ENCODE measurements around the gene DIPK1A.
A peak's percentile ranks its signal among the peaks of the same experiment; 100 is the strongest.
"Not testable (repeated sequence)": the region's sequence is repeated elsewhere in the genome, so short reads cannot be mapped to it uniquely, and the experiment has no call there.

DIPK1A gene

GRCh38 chr1:92975551-92976232 lies 14.4 kb upstream of the DIPK1A start:
- no peak for DNase-seq

- DNase-seq: not testable (repeated sequence)
Measured at GRCh38 chr1:92974112-92974511, 12.8 kb upstream of the DIPK1A start.

- DNase-seq: no peak
Measured at GRCh38 chr1:92973203-92973897, 12.1 kb upstream of the DIPK1A start.

DNA sequence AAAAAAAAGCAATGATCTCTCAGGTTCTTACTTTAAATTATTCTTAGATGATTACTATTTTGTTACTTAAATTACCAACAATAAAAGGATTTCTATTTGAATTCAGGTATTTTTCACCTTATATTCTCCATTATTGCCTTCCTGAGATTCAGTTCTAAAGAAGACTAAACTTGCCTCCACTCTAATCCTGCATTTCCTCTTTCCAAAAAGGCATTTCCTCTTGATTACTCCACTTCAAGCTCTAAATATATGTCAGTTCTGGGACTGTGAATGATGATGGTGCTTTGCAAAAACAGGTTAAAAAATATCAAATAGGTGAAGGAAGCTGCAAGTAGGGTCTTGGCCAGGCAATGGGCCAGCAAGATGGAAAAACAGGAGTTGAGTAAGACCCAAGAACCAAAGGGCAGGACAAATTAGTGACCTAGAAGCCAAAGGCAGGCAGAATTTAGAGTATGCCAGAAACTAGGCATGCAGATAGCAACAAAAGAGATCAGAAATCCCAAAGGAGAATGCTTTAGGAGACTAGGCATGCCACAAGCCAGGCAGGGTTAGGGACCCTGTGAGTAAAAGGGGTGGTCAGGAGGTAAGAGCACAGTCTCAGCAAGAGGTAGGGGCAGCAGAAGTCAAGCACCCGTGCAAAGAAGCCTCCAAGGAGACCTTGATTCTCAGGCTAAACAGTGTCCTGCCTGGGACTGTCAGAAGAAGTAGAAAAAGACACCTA lies 11.3 kb upstream of the DIPK1A start:
- no peak for DNase-seq

DNA sequence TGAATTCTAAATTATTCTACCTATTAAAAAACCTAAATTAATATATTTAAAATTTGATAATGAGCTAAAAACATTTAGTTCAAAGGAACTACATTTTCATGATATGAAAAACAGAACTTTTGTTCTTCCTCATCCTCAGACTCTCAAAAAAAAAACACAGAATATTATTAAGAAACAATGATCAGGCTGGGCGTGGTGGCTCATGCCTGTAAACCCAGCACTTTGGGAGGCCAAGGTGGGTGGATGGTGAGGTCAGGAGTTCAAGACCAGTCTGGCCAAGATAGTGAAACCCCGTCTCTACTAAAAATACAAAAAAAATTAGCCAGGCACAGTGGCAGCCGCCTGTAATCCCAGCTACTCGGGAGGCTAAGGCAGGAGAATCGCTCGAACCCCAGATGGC lies 10.7 kb upstream of the DIPK1A start:
- not testable (repeated sequence) for DNase-seq

- DNase-seq: no peak
Measured at GRCh38 chr1:92970990-92971689, 9.9 kb upstream of the DIPK1A start.

DNA sequence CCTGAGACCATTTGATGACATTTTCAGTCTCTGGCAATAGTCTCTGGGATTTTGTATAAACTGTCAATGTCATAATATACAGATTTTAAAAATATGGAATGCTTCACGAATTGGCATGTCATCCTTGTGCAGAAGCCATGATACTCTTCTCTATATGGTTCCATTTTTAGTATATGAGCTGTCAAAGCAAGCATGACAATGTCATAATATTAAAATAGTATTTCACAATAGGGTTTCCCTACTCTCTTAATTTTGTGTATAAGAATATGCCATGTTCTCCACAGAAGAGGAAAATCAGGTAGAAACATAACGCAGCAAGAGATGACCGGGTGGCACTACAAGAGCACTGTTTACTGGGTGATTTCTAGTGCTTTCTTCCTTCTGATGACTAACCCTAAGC lies 8.3 kb upstream of the DIPK1A start:
- no peak for DNase-seq

DNA sequence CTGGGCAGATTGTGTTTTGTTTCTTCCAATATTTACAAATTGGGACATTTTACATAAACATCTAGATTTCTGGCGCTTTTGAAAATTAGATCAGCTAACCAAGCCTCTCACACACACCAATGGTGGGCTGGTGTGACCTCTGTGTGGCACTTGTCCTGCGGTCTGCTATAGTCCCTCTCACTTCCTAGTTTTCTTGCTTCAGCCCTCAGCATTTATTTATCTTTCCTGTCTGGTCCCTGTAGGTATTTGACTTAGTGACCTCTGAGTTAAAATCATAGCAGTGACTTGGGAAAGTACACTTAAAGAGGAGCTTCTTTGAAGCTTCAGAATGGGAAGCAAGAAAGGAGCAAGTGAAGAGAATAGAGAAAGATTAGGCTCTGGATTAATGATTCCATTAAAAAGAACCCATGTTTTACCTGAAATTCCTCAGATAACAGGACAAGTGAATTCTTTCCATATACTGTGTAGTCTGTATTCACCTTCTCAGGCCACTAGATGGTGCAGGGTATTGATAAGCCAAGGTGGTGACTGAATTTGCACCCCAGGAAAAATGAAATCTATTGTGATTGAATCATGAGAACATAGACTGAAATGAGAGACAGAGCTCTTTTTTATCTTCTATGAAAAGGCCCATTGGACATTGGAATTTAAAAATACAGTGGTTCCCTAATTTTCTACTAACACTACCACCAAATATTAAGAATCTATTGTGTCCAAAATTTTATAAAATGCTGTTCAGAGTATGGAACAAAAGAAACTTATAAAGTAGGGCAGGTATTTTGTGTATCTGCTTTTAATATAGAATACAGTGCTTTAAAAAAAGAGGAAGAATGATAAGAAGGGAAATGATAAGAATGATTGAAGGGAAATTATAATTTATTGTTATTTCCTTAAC lies 7.1 kb upstream of the DIPK1A start:
- peak; percentile 20 for DNase-seq

DNA sequence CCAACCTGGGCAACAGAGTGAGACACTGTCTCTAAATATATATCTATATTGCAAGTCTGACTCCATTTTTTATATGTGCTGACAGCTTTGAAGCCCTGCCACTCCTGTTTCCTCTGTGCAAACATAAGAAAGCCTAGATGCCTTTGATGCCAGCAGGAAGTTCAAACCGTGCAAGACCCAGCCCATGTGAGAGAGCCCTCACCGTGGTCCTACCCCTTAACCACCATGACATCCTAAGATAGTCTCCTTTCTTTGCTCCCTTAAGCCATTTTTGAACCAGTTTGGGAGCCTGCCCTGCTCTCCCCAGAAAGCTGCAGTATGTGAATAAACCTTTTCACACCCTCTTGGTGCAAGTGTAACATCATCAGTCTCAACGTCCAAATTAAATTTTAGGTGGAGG lies 3.7 kb upstream of the DIPK1A start:
- no peak for DNase-seq

DNA sequence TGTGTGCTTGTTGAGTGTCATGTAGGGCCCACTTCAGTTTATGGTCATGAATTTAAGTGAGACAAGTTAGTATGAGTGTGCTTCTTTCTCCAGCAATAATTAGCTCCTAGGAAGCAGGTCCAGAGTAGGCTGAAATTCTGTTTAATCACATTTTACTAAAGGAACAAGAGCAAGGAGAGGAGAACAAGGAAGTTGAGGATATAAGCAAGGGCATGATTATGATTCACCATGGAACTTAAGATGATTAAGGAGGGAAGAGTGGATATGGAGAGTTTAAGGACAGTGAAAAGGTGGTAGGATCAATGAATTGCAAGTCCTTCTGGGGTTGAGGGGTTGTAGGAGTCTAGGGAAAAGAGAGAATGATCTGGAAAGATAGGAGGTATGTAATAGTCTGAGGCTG lies 3.1 kb upstream of the DIPK1A start:
- no peak for DNase-seq

- peak; percentile 19 for DNase-seq
Measured at GRCh38 chr1:92961896-92962752, 862 bp upstream of the DIPK1A start.

GRCh38 chr1:92960395-92961130 lies 699 bp downstream of the DIPK1A start:
- DNase-seq: peak; percentile 84

DNA sequence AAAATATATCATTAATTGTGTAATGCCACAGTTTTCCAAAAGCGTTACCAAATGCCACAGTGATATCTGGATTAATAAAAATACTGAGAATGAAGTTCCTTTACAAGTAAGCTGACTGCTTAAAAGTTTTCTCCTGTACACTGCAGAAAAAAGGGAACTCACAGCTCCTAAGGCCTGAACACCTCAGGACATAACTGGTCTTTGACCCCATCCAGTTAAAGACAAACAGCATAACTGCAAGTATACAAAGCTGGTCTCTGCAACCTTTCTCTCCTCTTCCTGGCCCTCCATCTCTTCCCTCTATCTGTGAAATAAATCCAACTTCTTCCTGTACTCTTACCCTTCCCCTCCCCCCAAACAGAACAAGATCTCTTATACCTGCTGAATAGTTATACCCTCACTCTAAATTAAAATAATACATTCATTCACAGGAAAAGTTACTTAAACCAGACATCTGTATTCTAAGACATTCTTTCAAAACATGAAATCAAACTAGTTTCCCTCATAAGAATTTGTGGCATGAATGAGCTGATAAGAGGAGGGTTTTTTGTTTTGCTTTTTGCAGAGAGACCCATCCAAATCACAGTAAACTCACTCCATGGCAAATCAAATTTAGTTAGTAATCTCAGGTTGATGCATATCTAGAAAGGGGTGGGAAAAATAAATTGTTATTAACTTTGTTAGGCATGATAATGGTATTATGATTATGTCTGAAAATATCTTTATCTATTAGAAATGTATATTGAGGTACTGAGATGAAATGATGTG lies 2.9 kb downstream of the DIPK1A start:
- no peak for DNase-seq

DNA sequence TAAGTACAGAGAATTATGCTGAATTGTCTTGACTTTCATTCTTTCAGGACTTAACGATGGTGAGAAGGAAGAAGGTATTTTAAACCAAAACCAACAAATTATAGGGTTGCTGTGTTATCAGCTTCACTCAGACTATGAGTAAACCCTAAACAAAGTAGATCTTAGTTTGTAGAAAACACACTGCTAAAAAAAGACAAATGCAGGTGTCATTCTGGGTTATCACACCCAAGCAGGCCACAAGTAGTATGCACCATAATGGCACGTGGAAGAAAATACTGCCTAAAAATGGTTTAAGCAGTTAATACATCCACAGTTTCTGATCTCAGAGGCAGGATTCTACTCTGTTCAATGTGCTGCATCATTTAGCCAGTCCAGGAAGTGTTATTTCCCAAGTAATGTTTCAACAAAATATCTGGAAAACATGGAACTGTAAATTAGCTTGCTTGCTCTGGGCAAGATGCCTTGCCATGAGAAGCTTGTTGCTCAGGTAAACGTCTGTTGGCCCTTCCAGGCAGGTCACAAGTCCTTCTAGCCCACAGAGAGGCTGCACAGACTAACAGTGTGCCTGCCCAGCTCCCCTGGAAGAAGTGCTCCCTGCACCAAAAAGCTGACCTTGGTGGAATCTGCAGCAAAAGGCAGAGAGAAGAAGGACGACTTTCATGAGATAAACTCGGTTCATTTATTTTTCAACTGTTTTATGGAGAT lies 4.1 kb downstream of the DIPK1A start:
- DNase-seq: no peak

DNA sequence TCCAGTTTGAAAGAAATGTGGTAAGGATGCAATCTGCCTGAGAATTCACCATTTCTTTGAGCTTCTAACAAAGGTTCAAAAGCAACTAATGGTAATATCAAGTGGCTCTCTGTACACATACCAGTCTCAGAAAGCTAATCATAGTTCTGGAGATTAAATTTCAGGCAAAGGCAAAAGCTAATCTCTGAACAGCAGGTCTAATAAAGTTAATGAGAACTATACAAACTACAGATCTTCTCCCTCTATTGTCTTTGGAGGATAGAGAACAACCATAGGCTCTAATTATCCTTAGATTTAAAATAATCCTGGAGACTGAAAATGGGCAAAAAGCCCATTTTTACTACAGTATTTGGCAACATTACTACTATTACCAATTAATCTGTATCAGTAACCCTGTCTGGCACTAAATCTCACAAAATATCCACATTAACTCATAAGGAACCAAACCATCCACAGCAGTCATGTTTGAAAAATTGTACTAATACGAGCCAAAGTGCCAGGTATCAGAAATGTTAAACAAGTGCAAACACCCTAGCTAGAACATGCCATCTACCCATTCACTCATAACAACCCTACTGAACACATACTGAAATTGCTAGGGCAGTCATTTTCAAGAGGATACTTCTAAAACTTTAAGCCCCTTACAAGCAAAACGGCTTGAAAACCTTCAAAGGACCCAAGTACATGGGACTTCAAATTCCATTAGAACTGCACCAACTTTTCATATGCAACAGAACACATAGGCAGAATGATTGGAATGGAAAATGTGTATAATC lies 4.8 kb downstream of the DIPK1A start:
- DNase-seq: peak; percentile 42

DNA sequence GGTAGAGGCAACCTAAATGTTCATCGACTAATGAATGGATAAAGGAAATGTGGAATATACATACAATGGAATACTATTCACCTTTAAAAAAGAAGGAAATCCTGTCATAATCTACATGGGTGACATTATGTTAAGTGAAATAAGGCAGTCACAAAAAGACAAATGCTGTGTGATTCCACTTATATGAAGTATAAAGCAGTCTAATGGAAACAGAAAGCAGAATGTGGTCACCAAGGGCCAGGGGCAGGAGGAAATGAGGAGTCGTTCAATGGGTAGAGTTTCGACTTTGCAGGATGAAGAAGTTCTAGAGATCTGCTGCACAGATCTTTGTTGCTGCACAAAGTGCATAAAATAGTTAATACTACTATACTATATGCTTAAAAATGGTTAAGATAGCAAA lies 7.8 kb downstream of the DIPK1A start:
- no peak for DNase-seq

DNA sequence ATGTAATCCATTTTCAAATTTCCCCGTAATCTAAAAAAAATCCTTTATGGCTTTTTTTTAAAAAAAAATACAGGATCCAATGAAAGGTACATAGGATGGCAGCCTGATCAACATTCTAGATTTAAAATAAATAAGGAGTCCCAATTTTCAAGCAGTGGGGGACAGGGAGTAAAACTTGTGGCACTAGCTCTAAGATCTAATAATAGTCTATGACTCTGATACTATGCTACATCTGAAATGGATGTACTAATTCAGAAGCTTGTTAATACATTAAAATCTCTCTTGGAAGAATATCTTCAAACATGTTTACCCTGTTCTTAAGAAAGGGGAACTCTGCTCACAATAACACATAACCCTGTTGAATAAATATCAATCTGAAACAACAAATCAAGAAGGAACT lies 8.5 kb downstream of the DIPK1A start:
- DNase-seq: no peak

- DNase-seq: no peak
Measured at GRCh38 chr1:92951141-92951582, 10.1 kb downstream of the DIPK1A start.

All from COR-L47 (cell line).